HEK293 (cell line): ENCODE results near the gene SVIP.

Experiments used
- CTCF ChIP-seq: fragments of 450-650 bp; formaldehyde crosslinking; IDR thresholded peaks from 2 replicates; pipeline ENCODE4 v1.5.1; 2016; ENCODE audit warnings: missing biosample characterization, missing genetic modification characterization
- MZF1 ChIP-seq: fragments of 450-650 bp; formaldehyde crosslinking; IDR thresholded peaks from 2 replicates; pipeline ENCODE4 v1.5.1; 2017; ENCODE audit warnings: missing biosample characterization, missing genetic modification characterization, borderline replicate concordance
- ZFP41 ChIP-seq: fragments of 450-650 bp; formaldehyde crosslinking; IDR thresholded peaks from 2 replicates; pipeline ENCODE4 v1.5.1; 2016; ENCODE audit warnings: missing biosample characterization, missing genetic modification characterization, borderline replicate concordance
- ZNF302 ChIP-seq: fragments of 450-650 bp; formaldehyde crosslinking; IDR thresholded peaks from 2 replicates; pipeline ENCODE4 v1.5.1; 2016; ENCODE audit warnings: missing biosample characterization, missing genetic modification characterization, low read depth
- ZNF473 ChIP-seq: fragments of 450-650 bp; formaldehyde crosslinking; IDR thresholded peaks from 2 replicates; pipeline ENCODE4 v1.5.1; 2017; ENCODE audit warnings: missing biosample characterization, missing genetic modification characterization
- ZNF776 ChIP-seq: fragments of 450-650 bp; formaldehyde crosslinking; IDR thresholded peaks from 2 replicates; pipeline ENCODE4 v1.5.0; 2017; ENCODE audit warnings: missing biosample characterization, missing genetic modification characterization, borderline replicate concordance

DNA sequence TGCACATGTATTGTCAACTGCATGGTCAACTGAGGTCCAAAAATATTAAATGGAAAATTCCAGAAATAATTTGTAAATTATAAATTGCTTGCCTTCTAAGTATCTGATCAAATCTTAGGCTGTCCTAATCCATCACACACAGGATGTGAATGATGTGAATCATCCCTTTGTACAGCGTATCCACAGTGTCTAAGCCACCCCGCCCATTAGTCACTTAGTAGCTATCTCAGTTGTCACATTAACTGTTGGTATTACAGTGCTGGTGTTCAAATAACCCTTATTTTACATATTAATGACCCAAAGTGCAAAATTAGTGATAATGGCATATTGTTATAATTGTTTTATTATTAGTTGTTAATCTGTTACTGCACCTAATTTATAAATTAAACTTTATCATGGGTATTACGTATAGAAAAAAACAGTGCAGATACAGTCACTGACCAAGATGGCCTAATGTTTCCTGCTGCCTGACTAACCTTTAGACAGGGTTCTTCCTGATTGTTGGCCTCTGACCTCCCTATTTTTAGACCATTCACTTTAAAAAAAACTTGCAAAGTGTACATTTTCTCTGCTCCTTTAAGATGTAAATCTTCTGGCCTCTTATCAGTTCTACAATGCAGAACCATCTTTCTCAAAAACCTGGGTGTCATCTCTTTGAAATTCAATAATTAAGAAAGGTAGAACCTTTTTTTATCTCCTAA is 2.9 kb upstream of the SVIP start:
- no peak for TF ChIP-seq CTCF (tag by site-specific recombination)
- no peak for TF ChIP-seq ZFP41 (tag by site-specific recombination)
- no peak for TF ChIP-seq MZF1
- TF ChIP-seq ZNF302 (tag by site-specific recombination), result no peak
- no peak for TF ChIP-seq ZNF776 (tag by site-specific recombination)
- TF ChIP-seq ZNF473 (tag by site-specific recombination), result no peak
